Right hindlimb (tissue), 1 donor: ENCODE data around the gene PTGR1.
"Not testable (repeated sequence)": the region's sequence is repeated elsewhere in the genome, so short reads cannot be mapped to it uniquely, and the experiment has no call there.

ENCODE experiments used
- DNase-seq: peaks from one replicate; pipeline ENCODE4 v3.0.0-alpha.2; 2018

PTGR1 gene

DNA sequence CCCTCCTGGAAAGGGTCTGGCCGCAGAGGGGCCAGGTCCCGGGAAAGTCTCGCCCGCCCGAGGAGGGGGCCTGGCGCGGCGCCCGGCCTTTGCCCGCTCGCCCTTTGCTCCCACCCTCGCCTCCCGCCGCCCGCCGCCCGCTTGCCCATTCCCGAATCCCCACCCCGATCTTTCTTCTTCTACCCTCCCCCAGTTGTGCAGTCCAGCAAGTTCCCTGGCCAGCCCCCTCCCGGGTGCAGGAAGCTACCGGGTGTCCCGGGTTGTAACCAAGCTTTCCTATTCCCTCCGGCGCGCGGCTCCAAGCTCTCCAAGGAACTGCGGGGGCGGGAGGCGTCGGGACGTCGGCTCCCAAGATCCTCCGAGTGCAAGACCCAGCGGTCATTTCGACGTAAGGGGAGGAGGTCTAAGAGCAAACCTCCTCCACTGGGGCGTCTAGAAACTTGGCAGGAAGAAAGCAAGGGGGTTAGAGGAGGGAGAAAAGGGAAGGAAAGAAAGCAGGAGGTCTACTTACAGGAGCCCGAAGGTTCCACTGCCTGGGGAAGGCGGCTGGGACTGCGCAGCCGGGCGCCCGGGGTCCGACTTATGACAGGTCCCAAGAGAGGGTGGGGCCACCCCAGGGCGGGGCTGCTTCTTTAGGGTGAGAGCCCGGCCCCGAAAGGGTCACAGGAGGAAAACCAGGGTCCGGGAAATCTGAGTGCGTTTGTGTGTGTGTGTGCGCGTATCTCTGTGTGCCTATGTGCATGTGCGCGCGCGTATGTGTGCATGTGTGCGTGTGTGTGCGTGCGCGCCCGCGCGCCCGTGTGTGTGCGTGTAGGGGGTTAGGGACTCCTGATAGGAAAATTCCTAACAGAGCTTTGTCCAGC lies at the start of gene PTGR1:
TSS of gene PTGR1 (minus strand) at position 556 of the 863 bp plus-strand sequence. CDS start 2,225 bp downstream, outside the sequence.
- peak; percentile 87 for DNase-seq

DNA sequence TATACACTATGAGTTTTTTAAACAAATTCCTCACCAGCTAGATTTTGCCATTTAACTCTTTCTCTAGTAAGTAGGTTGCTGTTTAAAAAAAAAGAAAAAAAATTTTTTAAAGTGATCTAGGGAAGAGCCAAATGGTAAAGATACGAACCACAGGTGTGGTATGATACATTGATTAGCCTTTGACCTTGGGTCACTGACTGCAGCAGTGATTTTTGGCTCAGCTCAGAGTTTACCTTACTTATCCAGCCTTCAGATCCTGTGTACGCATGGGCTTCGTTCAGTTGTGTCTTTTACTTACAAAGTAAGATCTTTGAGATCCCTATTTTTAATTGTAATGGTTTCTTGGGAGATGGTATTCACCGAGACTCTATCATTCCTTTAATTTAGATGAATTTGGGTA lies 49.6 kb upstream of the PTGR1 start:
- DNase-seq: no peak

GRCh38 chr9:111648066-111648465 lies 48.6 kb upstream of the PTGR1 start:
- DNase-seq: no peak

DNA sequence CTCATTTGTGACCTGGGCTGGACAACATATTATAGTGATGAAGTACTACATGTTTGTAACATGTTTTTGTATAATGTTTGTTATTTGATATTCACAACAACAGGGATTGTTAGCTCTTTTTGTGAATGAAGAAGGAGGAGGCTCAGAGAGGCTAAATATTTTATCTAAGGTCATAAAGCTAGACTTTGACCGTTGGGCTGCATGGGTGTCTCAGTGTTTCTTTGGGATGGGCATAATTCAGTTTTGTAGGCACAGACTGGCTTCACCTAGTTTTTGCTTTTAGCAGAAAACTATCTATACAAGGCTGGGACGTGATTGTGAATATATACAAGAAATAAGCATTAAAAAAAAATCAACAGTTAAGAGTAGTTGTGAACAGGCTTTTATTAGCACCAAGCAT lies 47.0 kb upstream of the PTGR1 start:
- DNase-seq: no peak

DNA sequence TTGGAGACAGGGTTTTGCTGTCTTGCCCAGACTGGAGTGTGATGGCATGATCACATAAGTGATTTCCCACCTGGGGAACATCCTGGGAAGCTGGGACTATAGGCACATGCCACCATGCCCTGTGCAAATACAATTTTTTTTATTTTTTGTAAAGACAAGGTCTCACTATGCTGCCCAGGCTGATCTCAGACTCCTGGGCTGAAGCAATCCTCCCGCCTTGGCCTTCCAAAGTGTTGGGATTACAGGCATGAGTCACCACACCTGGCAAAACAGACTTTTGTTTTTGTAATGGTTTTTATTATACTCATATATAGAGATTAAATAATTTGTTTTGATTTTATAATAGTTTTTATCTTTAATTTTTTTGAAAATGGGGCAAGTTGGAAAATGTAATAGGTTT lies 46.4 kb upstream of the PTGR1 start:
- DNase-seq: no peak

DNA sequence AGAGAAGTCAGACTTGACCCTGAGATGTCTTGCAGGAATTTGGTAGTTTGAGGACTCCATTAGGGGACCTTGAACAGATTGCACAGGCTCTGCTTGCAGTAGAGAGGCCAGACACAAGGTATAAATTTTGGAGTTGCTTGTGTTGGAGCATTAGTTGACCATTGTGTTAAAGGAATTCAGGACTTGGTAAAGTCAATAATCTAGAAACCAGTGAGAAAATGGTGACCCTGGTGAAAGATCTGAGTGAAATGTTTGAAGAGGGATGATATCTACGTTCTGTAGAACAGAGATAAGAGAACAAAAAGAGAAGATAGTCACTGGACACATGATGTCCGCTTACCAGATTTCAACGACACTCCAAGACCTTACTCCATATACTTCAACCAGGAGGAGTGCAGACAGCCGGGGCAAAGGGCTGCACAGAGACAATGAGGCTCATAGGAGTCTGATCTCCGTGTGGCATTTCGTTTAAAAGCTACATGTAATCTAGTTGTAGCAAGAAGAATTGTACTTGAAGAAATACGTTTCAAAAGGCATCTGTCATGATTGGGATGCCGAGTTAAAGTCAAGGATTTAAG lies 44.8 kb upstream of the PTGR1 start:
- DNase-seq: no peak

DNA sequence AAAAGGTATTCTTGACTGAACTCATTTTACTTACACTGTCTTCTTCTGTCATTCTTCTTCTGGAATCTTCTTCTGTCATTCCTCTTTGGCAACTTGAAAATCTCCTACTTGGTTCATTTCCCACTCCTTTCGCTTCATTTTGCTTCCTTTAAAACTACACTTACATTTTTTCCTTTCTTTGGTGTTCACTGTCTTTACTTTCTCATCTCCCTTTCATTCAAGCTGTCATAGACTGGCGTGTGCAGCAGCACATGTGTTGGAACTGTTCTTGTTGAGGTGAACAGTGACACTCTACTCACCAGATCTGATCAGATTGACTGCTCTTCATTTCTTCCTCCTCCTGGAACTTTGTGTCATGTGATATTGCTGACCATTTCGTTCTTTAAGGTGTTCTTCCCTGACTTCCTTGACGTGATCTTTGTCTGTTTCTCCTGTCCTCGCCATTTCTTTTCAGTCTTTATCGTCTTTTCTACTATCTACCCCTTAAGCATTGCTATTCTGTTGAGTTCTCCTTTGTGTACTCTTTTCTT lies 38.0 kb upstream of the PTGR1 start:
- DNase-seq: no peak

DNA sequence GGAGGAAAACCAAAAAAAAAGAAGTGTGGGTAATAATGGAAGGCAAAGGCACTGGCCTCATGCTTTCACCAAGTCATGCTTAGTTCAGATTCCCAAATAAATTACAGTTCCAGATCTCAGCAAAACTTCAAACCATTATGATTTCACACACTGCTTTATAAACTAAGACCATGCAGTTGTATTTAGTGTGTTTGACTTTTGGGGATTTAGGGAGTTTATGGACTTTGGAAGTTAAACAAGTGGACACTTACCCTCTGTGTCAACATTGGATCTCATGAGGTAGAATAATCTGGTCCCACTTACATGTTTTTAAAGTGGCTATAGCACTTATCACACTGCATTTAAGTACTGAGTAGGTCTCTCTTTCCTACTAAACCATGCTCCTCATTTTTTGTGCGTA lies 35.4 kb upstream of the PTGR1 start:
- no peak for DNase-seq

- DNase-seq: no peak
Measured at GRCh38 chr9:111633389-111633736, 33.9 kb upstream of the PTGR1 start.

- no peak for DNase-seq
Measured at GRCh38 chr9:111632695-111633388, 33.4 kb upstream of the PTGR1 start.

DNA sequence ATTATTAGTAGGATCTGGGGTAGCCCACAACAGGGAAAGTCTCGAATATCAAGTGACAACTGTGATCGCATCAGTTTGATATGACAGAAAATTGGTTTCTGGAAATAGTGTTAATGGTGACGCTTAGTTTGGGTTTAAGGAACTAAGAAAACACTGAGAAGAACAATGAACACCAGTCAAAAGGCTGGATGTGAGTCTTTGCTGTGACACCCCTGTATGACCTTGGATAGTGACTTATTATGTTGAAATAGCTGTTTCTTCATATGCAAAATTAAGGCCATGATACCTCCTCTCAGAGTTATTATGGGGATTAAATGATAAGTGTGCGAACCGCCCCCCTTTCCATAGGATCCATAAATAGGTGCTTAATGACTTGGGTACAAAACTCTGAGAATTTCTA lies 32.6 kb upstream of the PTGR1 start:
- DNase-seq: no peak

GRCh38 chr9:111631214-111631971 lies 31.9 kb upstream of the PTGR1 start, which contains the start of gene DNAJC25:
DNAJC25 (plus strand) TSS chr9:111631334; CDS start chr9:111631408, 74 bp downstream.
- DNase-seq: peak; percentile 98

- no peak for DNase-seq
Measured at GRCh38 chr9:111630964-111631213, 31.4 kb upstream of the PTGR1 start.

DNA sequence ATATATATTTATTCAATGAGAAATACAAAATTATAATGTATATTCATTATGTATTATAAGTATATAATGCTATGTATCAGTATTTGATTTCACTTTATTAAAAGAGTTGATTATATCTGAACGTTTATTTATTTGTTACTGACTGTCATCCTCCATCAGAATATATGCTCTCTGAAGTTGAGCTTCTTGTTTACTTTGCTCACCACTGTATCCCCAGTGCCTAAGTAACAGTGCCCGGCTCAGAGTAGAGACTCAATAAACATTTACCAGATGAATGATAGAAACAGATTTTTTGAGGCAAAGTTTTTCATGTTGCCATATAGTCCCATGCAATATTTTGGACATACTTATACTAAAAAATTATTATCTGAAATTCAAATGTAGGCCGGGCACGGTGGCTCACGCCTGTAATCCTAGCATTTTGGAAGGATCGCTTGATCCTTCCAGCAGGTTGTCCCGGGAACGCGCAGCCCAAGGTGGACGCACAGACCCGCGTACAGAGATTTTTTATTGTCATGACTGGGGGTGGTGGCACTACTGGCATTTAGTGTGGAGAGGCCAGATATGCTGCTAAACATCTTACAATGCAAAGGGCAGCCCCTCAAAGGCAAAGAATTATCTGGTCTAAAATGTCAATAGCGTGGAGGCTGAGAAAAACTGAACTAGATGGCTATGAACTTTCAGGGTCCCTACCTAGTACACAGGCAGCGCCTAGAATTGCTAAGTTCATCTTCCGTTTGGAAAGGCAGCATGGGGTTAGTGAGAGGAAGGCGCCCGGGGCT lies 30.9 kb upstream of the PTGR1 start:
- no peak for DNase-seq

DNA sequence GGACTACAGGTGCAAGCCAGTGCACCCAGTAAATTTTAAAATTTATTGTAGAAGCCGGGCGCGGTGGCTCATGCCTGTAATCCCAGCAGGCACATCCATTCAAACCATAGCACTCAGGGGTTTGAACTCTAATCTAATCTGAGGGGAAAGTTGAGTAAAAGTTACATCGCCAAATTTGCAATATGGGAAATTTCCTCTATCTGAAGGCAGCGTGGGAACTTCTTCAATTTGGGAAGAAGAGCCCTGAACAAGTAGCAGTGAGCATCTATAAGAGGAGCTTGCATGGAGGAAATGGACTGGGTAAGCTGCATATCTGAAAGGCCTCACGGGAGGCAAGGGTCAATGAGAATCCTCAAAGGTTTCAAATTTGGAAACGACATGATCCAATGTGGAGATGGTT lies 29.0 kb upstream of the PTGR1 start:
- no peak for DNase-seq

- DNase-seq: no peak
Measured at GRCh38 chr9:111627260-111627963, 28.0 kb upstream of the PTGR1 start.

- DNase-seq: no peak
Measured at GRCh38 chr9:111622626-111623025, 23.2 kb upstream of the PTGR1 start.

DNA sequence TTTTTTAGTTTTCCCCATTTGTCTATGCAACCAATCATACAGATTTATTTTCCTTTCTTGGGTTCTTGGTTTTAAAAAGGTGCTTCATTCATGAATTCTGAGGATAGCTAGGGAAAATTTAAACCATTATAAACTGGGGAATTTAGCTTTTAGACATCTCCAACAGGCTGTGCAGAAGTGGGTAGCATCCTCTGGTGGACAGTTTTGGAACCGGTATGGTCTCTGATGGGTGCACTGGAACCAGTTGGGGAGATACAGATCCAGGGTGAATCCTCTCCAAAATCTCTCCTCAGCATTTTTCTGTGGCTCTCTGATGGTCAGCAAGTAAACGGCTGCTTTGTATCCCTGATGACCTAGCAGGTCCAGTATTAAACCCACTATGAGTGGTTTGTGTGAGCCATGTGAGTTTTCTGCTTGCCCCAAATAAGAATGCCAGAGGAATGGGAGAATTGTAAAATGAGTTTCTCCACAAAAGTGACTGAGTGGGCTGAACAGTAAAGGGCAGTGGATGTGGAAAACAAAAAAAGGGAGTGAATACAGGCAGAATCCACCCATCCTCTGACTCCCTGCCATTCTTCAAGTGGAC lies 22.5 kb upstream of the PTGR1 start:
- DNase-seq: no peak

GRCh38 chr9:111617349-111617748 lies 17.9 kb upstream of the PTGR1 start:
- DNase-seq: not testable (repeated sequence)

GRCh38 chr9:111615928-111616327 lies 16.5 kb upstream of the PTGR1 start:
- DNase-seq: no peak

DNA sequence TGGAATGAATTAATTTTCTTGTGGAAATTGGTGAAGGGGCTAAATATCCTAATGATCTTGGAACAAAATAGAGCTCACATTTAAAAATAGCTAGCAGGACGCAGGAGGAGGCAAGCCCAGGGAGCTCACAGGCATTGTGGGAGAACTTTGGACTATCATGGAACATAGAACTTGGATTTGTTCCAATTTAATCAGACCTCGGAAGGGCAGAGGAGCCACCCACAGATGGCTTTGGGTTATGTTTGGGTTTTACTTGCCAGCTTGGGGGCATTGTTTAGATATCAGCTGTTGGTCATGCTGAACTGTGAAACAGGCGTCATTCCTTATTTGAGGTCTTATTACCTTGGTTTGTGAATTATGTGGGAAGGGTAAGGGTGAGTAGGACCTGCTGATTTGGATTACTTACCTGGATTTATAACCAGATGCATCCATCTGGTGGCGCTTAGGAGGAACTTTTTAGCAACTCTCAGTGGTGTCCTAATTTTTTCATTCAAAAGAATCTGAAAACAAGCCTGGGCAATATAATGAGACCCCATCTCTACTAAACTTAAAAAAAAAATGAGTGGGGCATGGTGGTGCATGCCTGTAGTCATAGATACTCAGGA lies 14.1 kb upstream of the PTGR1 start:
- no peak for DNase-seq
